Activated T-cell treated with anti-CD3 and anti-CD28 coated beads, Interleukin-2, amount 50 U/mL, for 48 hours (primary cell): ENCODE results near the gene WDFY4.
"Not testable (repeated sequence)": the region's sequence is repeated elsewhere in the genome, so short reads cannot be mapped to it uniquely, and the experiment has no call there.

ENCODE experiments used
- DNase-seq, 2 experiments: peaks; one replicate each; pipeline ENCODE4 v3.0.0-alpha.2; 2020

WDFY4 gene, protein sequence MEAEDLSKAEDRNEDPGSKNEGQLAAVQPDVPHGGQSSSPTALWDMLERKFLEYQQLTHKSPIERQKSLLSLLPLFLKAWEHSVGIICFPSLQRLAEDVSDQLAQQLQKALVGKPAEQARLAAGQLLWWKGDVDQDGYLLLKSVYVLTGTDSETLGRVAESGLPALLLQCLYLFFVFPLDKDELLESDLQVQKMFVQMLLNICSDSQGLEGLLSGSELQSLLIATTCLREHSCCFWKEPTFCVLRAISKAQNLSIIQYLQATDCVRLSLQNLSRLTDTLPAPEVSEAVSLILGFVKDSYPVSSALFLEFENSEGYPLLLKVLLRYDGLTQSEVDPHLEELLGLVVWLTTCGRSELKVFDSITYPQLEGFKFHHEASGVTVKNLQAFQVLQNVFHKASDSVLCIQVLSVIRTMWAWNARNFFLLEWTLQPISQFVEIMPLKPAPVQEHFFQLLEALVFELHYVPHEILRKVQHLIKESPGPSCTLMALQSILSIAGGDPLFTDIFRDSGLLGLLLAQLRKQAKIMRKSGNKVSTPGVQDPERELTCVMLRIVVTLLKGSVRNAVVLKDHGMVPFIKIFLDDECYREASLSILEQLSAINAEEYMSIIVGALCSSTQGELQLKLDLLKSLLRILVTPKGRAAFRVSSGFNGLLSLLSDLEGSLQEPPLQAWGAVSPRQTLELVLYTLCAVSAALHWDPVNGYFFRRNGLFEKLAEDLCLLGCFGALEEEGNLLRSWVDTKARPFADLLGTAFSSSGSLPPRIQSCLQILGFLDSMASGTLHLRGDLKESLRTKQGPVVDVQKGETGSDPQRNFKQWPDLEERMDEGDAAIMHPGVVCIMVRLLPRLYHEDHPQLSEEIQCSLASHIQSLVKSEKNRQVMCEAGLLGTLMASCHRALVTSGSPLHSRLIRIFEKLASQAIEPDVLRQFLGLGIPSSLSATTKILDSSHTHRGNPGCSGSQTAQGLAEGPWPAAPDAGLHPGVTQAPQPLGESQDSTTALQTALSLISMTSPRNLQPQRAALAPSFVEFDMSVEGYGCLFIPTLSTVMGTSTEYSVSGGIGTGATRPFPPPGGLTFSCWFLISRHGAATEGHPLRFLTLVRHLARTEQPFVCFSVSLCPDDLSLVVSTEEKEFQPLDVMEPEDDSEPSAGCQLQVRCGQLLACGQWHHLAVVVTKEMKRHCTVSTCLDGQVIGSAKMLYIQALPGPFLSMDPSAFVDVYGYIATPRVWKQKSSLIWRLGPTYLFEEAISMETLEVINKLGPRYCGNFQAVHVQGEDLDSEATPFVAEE (N-terminal part only)

DNA sequence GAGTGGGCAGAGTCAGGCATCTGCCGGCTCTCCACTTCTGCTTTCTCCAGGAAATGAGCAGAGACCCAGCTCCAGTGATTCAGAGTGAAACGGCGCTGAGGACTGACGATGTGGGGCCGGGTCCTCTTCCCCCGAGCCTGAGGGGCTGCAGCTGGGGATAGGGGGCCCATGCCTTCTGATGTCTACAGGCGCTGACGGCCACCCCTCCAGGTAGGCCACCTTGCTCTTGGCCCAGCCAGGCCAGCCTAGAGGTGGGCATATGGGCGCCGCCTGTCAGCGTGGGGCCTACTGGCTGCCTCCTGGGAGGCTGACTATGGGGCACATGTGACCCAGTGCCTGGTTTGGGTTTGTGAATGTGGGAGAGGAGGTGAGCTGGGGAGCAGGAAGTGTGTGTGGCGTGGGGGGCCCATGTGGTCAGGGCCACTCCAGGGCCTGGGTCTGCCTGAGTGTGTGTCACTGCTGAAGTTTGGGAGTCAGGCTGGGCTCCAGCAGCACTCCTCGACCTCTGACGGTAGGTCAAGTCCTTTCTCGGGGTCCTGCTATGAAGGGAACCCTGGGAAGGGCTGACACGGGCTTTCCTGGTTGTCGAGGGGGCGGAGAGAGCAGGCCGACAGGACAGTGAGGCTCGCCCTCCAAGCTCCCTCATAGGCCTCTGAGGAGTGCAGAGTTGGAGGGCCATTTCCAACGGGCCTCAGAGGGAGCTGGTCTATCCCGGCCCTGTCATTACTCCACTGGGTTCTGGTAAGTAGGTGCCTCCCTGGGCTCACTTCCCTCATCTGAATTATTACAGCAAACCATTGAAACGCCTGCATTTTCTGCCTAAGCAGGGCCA lies at the start of gene WDFY4:
Gene WDFY4 (plus strand): TSS at position 82 of the 832 bp plus-strand sequence. CDS start 24,860 bp downstream, outside the sequence.
- DNase-seq = no peak

DNA sequence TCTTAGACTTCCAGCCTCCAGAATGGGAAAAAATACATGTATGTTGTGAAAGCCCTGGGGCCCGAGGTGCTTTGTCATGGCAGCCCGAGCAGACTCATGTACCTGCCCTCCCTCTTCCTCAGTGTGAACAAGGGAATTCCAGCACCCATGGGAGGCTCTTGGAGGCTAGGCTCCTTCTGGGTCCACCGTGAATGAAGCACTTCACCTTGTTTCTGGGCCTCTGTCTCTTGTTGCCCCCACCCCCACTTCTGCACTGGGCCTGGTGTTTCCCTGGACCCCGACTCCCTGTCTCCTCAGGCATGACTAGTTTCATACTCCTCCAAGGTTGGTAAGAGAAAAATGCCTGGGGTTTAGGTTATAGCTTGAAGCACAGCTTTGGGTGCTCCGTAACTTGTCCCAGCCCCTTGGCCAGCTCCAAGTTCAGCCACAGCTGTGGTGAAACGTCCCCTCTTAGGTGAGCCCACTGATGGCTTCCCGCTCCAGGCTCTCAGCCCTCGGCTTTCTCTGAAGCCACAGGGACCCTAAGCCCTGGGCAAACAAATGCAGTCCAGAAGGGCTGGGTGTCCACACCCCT lies 49.6 kb upstream of the WDFY4 start:
- no peak for DNase-seq

GRCh38 chr10:48636231-48636630 lies 48.4 kb upstream of the WDFY4 start:
- DNase-seq = no peak

- no peak for DNase-seq
These were observed 47.8 kb upstream of the WDFY4 start for GRCh38 chr10:48636901-48637300.

GRCh38 chr10:48638158-48638557 lies 46.5 kb upstream of the WDFY4 start:
- no peak for DNase-seq

DNA sequence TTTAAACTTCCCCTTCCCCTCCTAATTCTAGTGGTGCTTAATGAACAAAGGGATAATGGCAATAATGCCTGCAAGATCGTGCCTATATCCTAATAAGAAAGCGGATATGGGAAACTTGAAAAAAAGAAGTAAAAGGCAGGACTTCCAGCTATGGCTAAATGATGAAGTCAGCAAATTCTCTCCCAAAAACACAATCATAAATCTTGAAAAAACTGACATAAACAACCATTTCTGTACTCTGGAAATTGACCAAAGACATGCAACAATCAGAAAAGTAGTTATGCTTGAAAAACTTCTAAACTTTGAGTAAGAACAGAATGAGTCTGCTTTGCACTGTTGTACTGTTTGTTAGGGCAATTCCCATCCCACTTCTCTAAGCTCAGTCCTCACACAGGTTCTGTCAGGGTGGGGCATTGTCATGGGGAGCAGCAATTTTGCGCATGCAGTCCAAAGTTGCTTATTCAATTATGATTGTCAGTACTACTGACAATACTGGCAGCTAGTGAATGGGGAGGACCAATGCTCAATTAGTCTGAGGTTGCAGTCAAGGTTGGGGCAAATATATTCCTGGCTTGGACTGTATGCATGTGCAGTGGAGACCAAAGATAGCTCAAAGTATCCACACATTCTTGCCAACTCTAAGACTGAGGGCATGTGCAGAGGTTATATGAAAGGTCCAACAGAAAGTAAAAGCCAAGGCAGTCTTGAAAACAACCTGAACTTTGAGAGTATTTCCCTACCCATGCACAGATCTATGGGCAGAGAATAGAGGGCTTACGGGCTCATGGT lies 45.7 kb upstream of the WDFY4 start:
- no peak for DNase-seq

- DNase-seq = no peak
These were observed 45.0 kb upstream of the WDFY4 start for GRCh38 chr10:48639632-48640031.

DNA sequence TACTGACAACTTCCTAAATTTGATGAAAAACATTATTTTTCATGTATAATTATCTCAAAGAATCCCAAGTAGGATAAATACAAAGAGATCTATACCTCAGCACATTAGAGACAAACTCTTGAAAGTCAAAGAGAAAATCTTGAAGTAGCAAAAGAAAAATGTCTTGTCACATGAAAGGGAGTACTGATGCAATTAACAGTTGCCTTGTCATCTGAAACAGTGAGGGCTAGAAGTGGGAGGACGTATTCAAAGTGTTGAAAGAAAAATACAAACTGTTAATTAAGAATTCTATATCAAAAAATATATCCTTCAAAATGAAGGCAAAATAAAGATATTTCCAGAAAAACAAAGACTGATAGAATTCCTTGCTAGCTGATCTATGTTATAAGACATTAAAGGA lies 44.3 kb upstream of the WDFY4 start:
- no peak for DNase-seq

- DNase-seq = not testable (repeated sequence)
These were observed 43.5 kb upstream of the WDFY4 start for GRCh38 chr10:48641099-48641690.

GRCh38 chr10:48645600-48645999 lies 39.1 kb upstream of the WDFY4 start:
- DNase-seq = no peak

DNA sequence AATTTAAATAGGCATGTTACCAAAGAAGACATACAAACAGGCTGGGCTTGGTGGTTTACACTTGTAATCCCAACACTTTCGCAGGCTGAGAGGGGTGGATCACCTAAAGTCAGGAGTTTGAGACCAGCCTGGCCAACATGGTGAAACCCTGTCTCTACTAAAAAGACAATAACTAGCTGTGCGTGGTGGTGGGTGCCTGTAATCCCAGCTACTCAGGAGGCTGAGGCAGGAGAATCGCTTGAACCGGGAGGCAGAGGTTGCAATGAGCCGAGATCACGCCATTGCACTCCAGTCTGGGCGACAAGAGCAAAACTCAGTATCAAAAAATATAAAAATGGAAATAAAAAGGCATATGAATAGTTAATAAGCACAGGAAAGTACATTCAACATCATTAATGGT lies 37.6 kb upstream of the WDFY4 start:
- DNase-seq = not testable (repeated sequence)

GRCh38 chr10:48648172-48648942 lies 36.3 kb upstream of the WDFY4 start:
- DNase-seq = no peak

DNA sequence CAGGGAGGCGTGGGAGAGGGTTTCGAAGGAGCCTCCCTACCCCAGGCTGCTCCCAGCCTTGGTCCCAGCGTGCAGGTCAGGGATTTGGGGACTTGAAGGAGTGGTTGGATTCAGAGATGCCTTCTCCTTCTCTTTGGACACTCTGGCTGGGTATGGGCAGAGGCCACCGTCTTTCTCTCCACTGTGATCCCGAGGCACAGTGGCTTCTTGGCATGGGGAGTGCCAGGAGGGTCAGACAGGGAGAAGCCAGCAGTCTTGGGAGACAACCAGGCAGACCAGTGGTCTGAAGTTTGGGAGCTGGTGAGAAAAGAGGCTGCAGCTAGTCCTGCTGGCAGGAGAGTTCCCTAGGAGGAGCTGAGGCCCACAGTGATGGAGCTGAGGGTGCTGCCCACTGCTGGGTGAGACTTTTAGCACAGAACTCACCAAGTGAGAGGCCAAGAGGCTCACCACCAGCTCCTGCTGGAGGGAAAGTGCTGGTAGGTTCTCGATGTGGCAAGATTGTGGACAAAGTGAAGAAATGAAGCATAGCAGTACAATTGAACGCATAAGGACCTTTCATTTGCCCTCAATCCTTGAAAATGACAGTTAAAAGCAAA lies 35.2 kb upstream of the WDFY4 start:
- DNase-seq = no peak

- no peak for DNase-seq
These were observed 33.4 kb upstream of the WDFY4 start for GRCh38 chr10:48651293-48651692.

- no peak for DNase-seq
These were observed 32.8 kb upstream of the WDFY4 start for GRCh38 chr10:48651839-48652238.

DNA sequence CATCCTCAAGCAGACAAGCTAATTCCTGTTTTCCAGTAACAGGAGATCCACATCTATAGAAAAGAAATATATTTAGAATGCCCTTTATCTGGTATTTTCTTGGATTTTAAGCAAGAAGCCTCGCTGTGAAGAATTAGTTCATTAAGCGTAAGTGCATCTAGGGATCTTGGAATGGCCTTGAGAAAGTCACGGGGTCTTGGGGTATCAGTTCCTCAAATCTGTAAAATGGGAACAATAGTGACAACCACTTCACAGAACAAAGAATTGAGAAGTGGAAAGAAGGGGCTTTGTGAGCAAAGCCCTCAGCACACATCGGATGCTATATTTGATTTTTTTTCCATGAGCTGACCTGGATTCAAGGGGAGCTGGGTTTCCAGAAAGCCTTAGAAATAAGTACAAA lies 32.3 kb upstream of the WDFY4 start:
- DNase-seq = no peak

DNA sequence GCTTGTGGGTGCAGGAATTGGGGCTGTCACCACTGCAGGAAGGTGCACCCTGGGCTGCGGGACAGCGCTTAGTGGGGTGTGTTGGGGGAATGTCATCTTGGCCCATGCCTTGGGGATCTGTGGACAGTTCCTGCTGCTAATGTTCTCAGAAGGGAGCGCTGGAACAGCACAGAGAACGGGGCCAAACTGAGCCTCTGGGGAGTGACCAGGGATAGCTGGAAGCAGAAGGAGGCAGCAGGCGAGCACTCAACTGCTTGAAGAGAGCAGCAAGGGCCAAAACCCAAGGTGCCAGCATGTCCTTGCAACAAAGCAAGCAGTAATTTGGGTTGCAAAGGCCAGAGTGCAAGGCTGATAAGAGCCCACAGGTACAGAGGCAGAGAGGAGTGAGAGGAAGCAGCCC lies 31.3 kb upstream of the WDFY4 start:
- DNase-seq = no peak

GRCh38 chr10:48653944-48654698 lies 30.6 kb upstream of the WDFY4 start:
- DNase-seq = no peak
